ENCODE data around the gene LIMCH1.
"Not testable (repeated sequence)": the region's sequence is repeated elsewhere in the genome, so short reads cannot be mapped to it uniquely, and the experiment has no call there.

DNA sequence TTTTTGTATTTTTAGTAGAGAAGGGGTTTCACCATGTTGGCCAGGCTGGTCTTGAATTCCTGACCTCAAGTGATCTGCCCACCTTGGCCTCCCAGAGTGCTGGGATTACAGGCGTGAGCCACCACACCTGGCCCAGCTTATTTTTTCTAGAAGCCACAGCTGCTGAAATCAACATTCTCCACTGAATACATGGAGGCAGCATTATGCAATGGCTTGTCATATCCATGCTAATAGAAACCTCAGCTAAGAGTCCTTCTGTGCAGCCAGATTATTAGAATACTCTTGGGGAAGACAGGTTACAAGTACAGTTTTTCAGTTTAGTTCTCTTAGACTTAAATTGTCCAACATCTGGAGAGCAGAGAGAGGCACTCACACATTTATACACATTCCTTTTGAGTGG, 104.8 kb downstream of the LIMCH1 start:
- TF ChIP-seq RAD21 (IDR thresholded peaks at IDR 0.05; ENCODE audit: low read length); CTCF (IDR thresholded peaks at IDR 0.05); TCF12 (IDR thresholded peaks at IDR 0.05); POLR2AphosphoS5 (IDR thresholded peaks at IDR 0.05; ENCODE audit: low read depth, low read length); MXI1 (IDR thresholded peaks at IDR 0.05; ENCODE audit: low read depth, low read length); GATA2 (CRISPR knock-in tag; IDR thresholded peaks at IDR 0.05); RCOR1 (IDR thresholded peaks at IDR 0.05; ENCODE audit: low read length); JUND (IDR thresholded peaks at IDR 0.05); CHD2 (IDR thresholded peaks at IDR 0.05; ENCODE audit: low read length, partially characterized antibody): not testable (repeated sequence)
- TF ChIP-seq, protein P1, sequence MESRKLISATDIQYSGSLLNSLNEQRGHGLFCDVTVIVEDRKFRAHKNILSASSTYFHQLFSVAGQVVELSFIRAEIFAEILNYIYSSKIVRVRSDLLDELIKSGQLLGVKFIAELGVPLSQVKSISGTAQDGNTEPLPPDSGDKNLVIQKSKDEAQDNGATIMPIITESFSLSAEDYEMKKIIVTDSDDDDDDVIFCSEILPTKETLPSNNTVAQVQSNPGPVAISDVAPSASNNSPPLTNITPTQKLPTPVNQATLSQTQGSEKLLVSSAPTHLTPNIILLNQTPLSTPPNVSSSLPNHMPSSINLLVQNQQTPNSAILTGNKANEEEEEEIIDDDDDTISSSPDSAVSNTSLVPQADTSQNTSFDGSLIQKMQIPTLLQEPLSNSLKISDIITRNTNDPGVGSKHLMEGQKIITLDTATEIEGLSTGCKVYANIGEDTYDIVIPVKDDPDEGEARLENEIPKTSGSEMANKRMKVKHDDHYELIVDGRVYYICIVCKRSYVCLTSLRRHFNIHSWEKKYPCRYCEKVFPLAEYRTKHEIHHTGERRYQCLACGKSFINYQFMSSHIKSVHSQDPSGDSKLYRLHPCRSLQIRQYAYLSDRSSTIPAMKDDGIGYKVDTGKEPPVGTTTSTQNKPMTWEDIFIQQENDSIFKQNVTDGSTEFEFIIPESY (IDR thresholded peaks at IDR 0.05; ENCODE audit: borderline replicate concordance, low read depth), result not testable (repeated sequence)
